MM.1S (cell line): ENCODE data around the gene GREB1.

Experiments
- DNase-seq: peaks from one replicate; pipeline ENCODE4 v3.0.0-alpha.2; 2015
- H2AFZ ChIP-seq: fragments of 300-600 bp; sonication (generic); 2 replicates; pipeline ENCODE4 v1.6.0; 2016; ENCODE audit warnings: antibody characterized with exemption, low read length
- H3F3A ChIP-seq: fragments of 300-600 bp; sonication (generic); 2 replicates; pipeline ENCODE4 v1.6.1; 2016; ENCODE audit warnings: mild to moderate bottlenecking, antibody characterized with exemption, low read length, moderate library complexity, mixed read lengths; ENCODE audit not compliant: insufficient read depth
- H3K27ac ChIP-seq: fragments of 300-600 bp; sonication (generic); 2 replicates; pipeline ENCODE4 v1.5.1; 2016; ENCODE audit warnings: mild to moderate bottlenecking, low read length
- H3K27me3 ChIP-seq: fragments of 300-600 bp; sonication (generic); replicated peaks from 2 replicates; pipeline ENCODE4 v1.6.0; 2016; ENCODE audit warnings: low read length; ENCODE audit not compliant: insufficient read depth
- H3K36me3 ChIP-seq: fragments of 300-600 bp; sonication (generic); replicated peaks from 2 replicates; pipeline ENCODE4 v1.6.1; 2016; ENCODE audit warnings: mild to moderate bottlenecking, low read length, mixed read lengths; ENCODE audit not compliant: insufficient read depth
- H3K4me1 ChIP-seq: fragments of 300-600 bp; sonication (generic); 2 replicates; pipeline ENCODE4 v1.6.1; 2016; ENCODE audit warnings: low read length, mixed read lengths
- H3K4me2 ChIP-seq: fragments of 300-600 bp; sonication (generic); 2 replicates; pipeline ENCODE4 v1.6.0; 2016; ENCODE audit warnings: low read depth, low read length
- H3K4me3 ChIP-seq: fragments of 300-600 bp; sonication (generic); 2 replicates; pipeline ENCODE4 v1.5.1; 2016; ENCODE audit warnings: low read length, mixed read lengths
- H3K79me2 ChIP-seq: fragments of 300-600 bp; sonication (generic); 2 replicates; pipeline ENCODE4 v1.6.1; 2016; ENCODE audit warnings: mixed run types, low read length, mixed read lengths
- H3K9ac ChIP-seq: fragments of 300-600 bp; sonication (generic); 2 replicates; pipeline ENCODE4 v1.6.1; 2016; ENCODE audit warnings: low read length, mixed read lengths
- H3K9me2 ChIP-seq: fragments of 300-600 bp; sonication (generic); replicated peaks from 2 replicates; pipeline ENCODE4 v1.6.1; 2016; ENCODE audit warnings: mild to moderate bottlenecking, low read length, mixed read lengths; ENCODE audit not compliant: insufficient read depth
- H3K9me3 ChIP-seq: fragments of 300-600 bp; sonication (generic); replicated peaks from 2 replicates; pipeline ENCODE4 v1.6.1; 2016; ENCODE audit warnings: mild to moderate bottlenecking, low read length, mixed read lengths; ENCODE audit not compliant: insufficient read depth
- H4K20me1 ChIP-seq: fragments of 300-600 bp; sonication (generic); 2 replicates; pipeline ENCODE4 v1.6.1; 2016; ENCODE audit warnings: mild to moderate bottlenecking, low read length, moderate library complexity, mixed read lengths; ENCODE audit not compliant: insufficient read depth
- CTCF ChIP-seq: fragments of 300-600 bp; sonication (generic); IDR thresholded peaks from 2 replicates; pipeline ENCODE4 v1.5.1; 2016; ENCODE audit warnings: antibody characterized with exemption, low read length, mixed read lengths
- EZH2 ChIP-seq: fragments of 300-600 bp; sonication (generic); optimal IDR thresholded peaks from 2 replicates; pipeline ENCODE3; 2017; ENCODE audit warnings: low read depth, mild to moderate bottlenecking, antibody characterized with exemption, low read length, mixed read lengths
- EZH2phosphoT487 ChIP-seq: fragments of 300-600 bp; sonication (generic); IDR thresholded peaks from 2 replicates; pipeline ENCODE4 v1.6.1; 2018; ENCODE audit warnings: antibody characterized with exemption, low read length

The GREB1 gene

GRCh38 chr2:11630855-11631254, 97.0 kb downstream of the GREB1 start:
- Histone ChIP-seq H3K9me2 (no peaks in the 10 kb centered on the region), H3K4me2 (no peak overlapping the region), H3K36me3 (no peaks in the 10 kb centered on the region), H3K4me3 (no peak overlapping the region), H4K20me1 (no peaks in the 10 kb centered on the region), H2AFZ (no peak overlapping the region), H3K9me3 (no peaks in the 10 kb centered on the region), H3K79me2 (no peaks in the 10 kb centered on the region), H3K4me1 (no peaks in the 10 kb centered on the region), H3K27me3 (no peaks in the 10 kb centered on the region), H3K27ac (no peak overlapping the region), H3F3A (no peaks in the 10 kb centered on the region), H3K9ac (no peak overlapping the region)
- TF ChIP-seq EZH2phosphoT487 (no peak), EZH2 (no peak), CTCF (no peak)
- no peak for DNase-seq

GRCh38 chr2:11631462-11631861, 97.6 kb downstream of the GREB1 start:
- H4K20me1 ChIP-seq = no peaks in the 10 kb centered on the region
- no peaks in the 10 kb centered on the region for H3K36me3 ChIP-seq
- H3K4me1 ChIP-seq = no peaks in the 10 kb centered on the region
- no peaks in the 10 kb centered on the region for H3K9me3 ChIP-seq
- no peak for DNase-seq
- H3K27me3 ChIP-seq = no peaks in the 10 kb centered on the region
- no peak overlapping the region for H3K4me2 ChIP-seq
- no peaks in the 10 kb centered on the region for H3F3A ChIP-seq
- no peak overlapping the region for H3K27ac ChIP-seq
- no peak overlapping the region for H3K4me3 ChIP-seq
- no peak for TF ChIP-seq CTCF
- TF ChIP-seq EZH2 = no peak
- no peak for TF ChIP-seq EZH2phosphoT487
- no peaks in the 10 kb centered on the region for H3K9me2 ChIP-seq
- H3K9ac ChIP-seq = no peak overlapping the region
- no peaks in the 10 kb centered on the region for H3K79me2 ChIP-seq
- no peak overlapping the region for H2AFZ ChIP-seq

DNA sequence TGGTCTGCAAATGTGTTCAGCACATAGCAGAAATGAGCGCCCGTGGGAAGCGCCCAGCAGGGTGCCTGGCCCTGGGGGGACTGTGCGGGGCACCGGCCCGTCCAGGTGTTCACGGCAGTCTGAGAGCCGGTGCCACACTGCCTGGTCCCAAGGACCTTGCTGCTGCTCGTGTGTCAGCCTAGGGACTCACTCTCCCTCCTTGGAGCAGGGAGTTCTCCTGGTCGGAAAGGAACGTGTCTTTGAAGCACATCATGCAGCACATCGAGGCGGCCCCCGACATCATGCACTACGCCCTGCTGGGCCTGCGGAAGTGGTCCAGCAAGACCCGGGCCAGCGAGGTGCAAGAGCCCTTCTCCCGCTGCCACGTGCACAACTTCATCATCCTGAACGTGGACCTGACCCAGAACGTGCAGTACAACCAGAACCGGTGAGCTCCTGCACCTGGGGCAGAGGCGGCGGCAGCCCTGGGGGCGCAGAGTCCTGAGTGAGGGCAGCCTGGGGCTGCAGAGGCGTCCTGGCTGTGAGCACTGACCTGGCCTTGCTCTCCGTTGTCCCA, 100.2 kb downstream of the GREB1 start:
- no peak overlapping the region for H3K9ac ChIP-seq
- H2AFZ ChIP-seq = no peak overlapping the region
- no peaks in the 10 kb centered on the region for H4K20me1 ChIP-seq
- no peaks in the 10 kb centered on the region for H3F3A ChIP-seq
- H3K4me2 ChIP-seq = no peak overlapping the region
- H3K79me2 ChIP-seq = no peaks in the 10 kb centered on the region
- no peak overlapping the region for H3K4me3 ChIP-seq
- no peaks in the 10 kb centered on the region for H3K36me3 ChIP-seq
- H3K9me2 ChIP-seq = no peaks in the 10 kb centered on the region
- TF ChIP-seq CTCF (no peak), EZH2 (no peak), EZH2phosphoT487 (no peak)
- H3K27me3 ChIP-seq = no peaks in the 10 kb centered on the region
- DNase-seq = no peak
- H3K27ac ChIP-seq = no peak overlapping the region
- no peaks in the 10 kb centered on the region for H3K9me3 ChIP-seq
- no peaks in the 10 kb centered on the region for H3K4me1 ChIP-seq
